Large intestine (tissue), 3 donors: Measurements from ENCODE around the gene HSH2D. TPM values are rescaled to one million over a fixed set of nuclear protein-coding genes. Genes with fewer than 3 reads are reported as not detected.
A peak's percentile ranks its signal among the peaks of the same experiment; 100 is the strongest.
"Not testable (repeated sequence)": the region's sequence is repeated elsewhere in the genome, so short reads cannot be mapped to it uniquely, and the experiment has no call there.

ENCODE experiments used
- DNase-seq, 2 donors: peaks; one replicate each; pipeline versions ENCODE4 v3.0.0 to v3.0.0-alpha.2; 2013
- H3K27ac ChIP-seq: one replicate; pipeline ENCODE4 v1.5.1; 2013; ENCODE audit warnings: low read length
- H3K27me3 ChIP-seq: 2 replicates; pipeline ENCODE4 v1.6.1; 2013; ENCODE audit warnings: low read length; ENCODE audit not compliant: control insufficient read depth, insufficient read depth
- H3K36me3 ChIP-seq: 2 replicates; pipeline ENCODE4 v1.6.1; 2013; ENCODE audit warnings: low read length; ENCODE audit not compliant: control insufficient read depth, insufficient read depth
- H3K4me1 ChIP-seq: one replicate; pipeline ENCODE4 v1.6.1; 2013; ENCODE audit warnings: low read length; ENCODE audit not compliant: control insufficient read depth, insufficient read depth
- H3K4me3 ChIP-seq: one replicate; pipeline ENCODE4 v1.5.1; 2013; ENCODE audit warnings: low read length
- H3K9me3 ChIP-seq: one replicate; pipeline ENCODE4 v1.6.1; 2013; ENCODE audit warnings: mild to moderate bottlenecking, low read depth, low read length, moderate library complexity; ENCODE audit not compliant: control insufficient read depth
- WGBS: methylation state at CpG from one replicate; pipeline ENCODE4 v1.1.5; 2013; ENCODE audit warnings: low lambda C conversion rate; ENCODE audit not compliant: insufficient coverage; 5-methylcytosine and 5-hydroxymethylcytosine counted together
- polyA plus RNA-seq: library from polyadenylated mRNA; unstranded; fragments of 120-200 nt; gene quantifications from one replicate; pipeline ENCODE4 v1.2.1, GENCODE V29; 2013

The HSH2D gene
- polyA plus RNA-seq, 1 donor: 15.4 TPM

GRCh38 chr19:16168465-16169081 lies 25.1 kb downstream of the HSH2D start:
- WGBS: no CpG with 5 or more reads among the region's 2 CpGs
- H3K27me3 ChIP-seq: no peaks in the 10 kb centered on the region
- no peak overlapping the region for H3K4me3 ChIP-seq
- DNase-seq: no peak
- no peaks in the 10 kb centered on the region for H3K36me3 ChIP-seq
- no peak overlapping the region for H3K27ac ChIP-seq
- no peaks in the 10 kb centered on the region for H3K4me1 ChIP-seq
- H3K9me3 ChIP-seq: no peaks in the 10 kb centered on the region

GRCh38 chr19:16170134-16170533 lies 26.6 kb downstream of the HSH2D start:
- WGBS: no CpG with 5 or more reads among the region's 1 CpG
- H3K9me3 ChIP-seq: peaks cover under 1% of the 10 kb centered on the region
- no peak overlapping the region for H3K4me3 ChIP-seq
- H3K36me3 ChIP-seq: no peaks in the 10 kb centered on the region
- no peaks in the 10 kb centered on the region for H3K4me1 ChIP-seq
- DNase-seq: no peak
- no peak overlapping the region for H3K27ac ChIP-seq
- no peaks in the 10 kb centered on the region for H3K27me3 ChIP-seq

- no peak overlapping the region for H3K4me3 ChIP-seq
- H3K36me3 ChIP-seq: no peaks in the 10 kb centered on the region
- H3K4me1 ChIP-seq: no peaks in the 10 kb centered on the region
- H3K27me3 ChIP-seq: no peaks in the 10 kb centered on the region
- peaks cover 6% of the 10 kb centered on the region for H3K9me3 ChIP-seq
- H3K27ac ChIP-seq: no peak overlapping the region
- DNase-seq: no peak
- 100% methylated on average over 1 of the region's 2 CpGs for WGBS
These were observed 32.5 kb downstream of the HSH2D start for GRCh38 chr19:16175954-16176353.

GRCh38 chr19:16178866-16179265 lies 35.4 kb downstream of the HSH2D start:
- DNase-seq, H3K9me3 ChIP-seq: not testable (repeated sequence)
- no CpG with 5 or more reads among the region's 5 CpGs for WGBS

GRCh38 chr19:16180611-16181010 lies 37.1 kb downstream of the HSH2D start:
- Histone ChIP-seq H3K27me3 (no peaks in the 10 kb centered on the region), H3K4me3 (no peak overlapping the region), H3K27ac (no peak overlapping the region), H3K4me1 (peaks cover 3% of the 10 kb centered on the region), H3K36me3 (no peaks in the 10 kb centered on the region), H3K9me3 (peaks cover under 1% of the 10 kb centered on the region)
- no peak for DNase-seq
- WGBS: no CpG with 5 or more reads among the region's 4 CpGs

More at GRCh38 chr19:16178866-16179265, 35.4 kb downstream of the HSH2D start:
- not testable (repeated sequence) for H3K36me3 ChIP-seq, H3K4me3 ChIP-seq, H3K4me1 ChIP-seq, H3K27ac ChIP-seq, H3K27me3 ChIP-seq

GRCh38 chr19:16184665-16185122 lies 41.2 kb downstream of the HSH2D start:
- Histone ChIP-seq H3K36me3 (peaks cover 18% of the 10 kb centered on the region), H3K4me3 (peak overlapping the region; percentile 100), H3K4me1 (peaks cover 6% of the 10 kb centered on the region), H3K27me3 (no peaks in the 10 kb centered on the region), H3K9me3 (no peaks in the 10 kb centered on the region), H3K27ac (peak overlapping the region; percentile 53)
- no peak for DNase-seq
- WGBS: 100% methylated on average over 1 of the region's 18 CpGs

GRCh38 chr19:16185123-16185767 lies 41.8 kb downstream of the HSH2D start, which contains the start of gene FAM32A:
FAM32A (plus strand) TSS chr19:16185410; CDS start chr19:16185443, 33 bp downstream.
- no peaks in the 10 kb centered on the region for H3K27me3 ChIP-seq
- H3K36me3 ChIP-seq: peaks cover 24% of the 10 kb centered on the region
- WGBS: 0% methylated on average over 2 of the region's 39 CpGs
- H3K9me3 ChIP-seq: no peaks in the 10 kb centered on the region
- H3K4me1 ChIP-seq: peaks cover 6% of the 10 kb centered on the region
- peak within 1 kb of the TSS; percentile 89 for H3K27ac ChIP-seq
- H3K4me3 ChIP-seq: peak within 1 kb of the TSS; percentile 100
- peak; percentile 99 for DNase-seq

GRCh38 chr19:16185768-16186123 lies 42.3 kb downstream of the HSH2D start:
- H3K4me3 ChIP-seq: peak overlapping the region; percentile 100
- peaks cover 29% of the 10 kb centered on the region for H3K36me3 ChIP-seq
- H3K27me3 ChIP-seq: no peaks in the 10 kb centered on the region
- no CpG with 5 or more reads among the region's 20 CpGs for WGBS
- H3K9me3 ChIP-seq: no peaks in the 10 kb centered on the region
- H3K4me1 ChIP-seq: peaks cover 6% of the 10 kb centered on the region
- DNase-seq: peak; percentile 18 to 43
- peak overlapping the region; percentile 89 for H3K27ac ChIP-seq

- Histone ChIP-seq H3K27ac (no peak overlapping the region), H3K27me3 (no peaks in the 10 kb centered on the region), H3K4me1 (peaks cover 6% of the 10 kb centered on the region), H3K9me3 (no peaks in the 10 kb centered on the region), H3K36me3 (peaks cover 48% of the 10 kb centered on the region), H3K4me3 (no peak overlapping the region)
- no peak for DNase-seq
- no CpG with 5 or more reads among the region's 3 CpGs for WGBS
These were observed 45.0 kb downstream of the HSH2D start for GRCh38 chr19:16188521-16188920.

GRCh38 chr19:16190198-16190597 lies 46.7 kb downstream of the HSH2D start:
- Histone ChIP-seq H3K27ac (no peak overlapping the region), H3K4me3 (no peak overlapping the region), H3K36me3 (peaks cover 50% of the 10 kb centered on the region), H3K27me3 (no peaks in the 10 kb centered on the region), H3K4me1 (peaks cover 3% of the 10 kb centered on the region), H3K9me3 (no peaks in the 10 kb centered on the region)
- no CpG with 5 or more reads among the region's 6 CpGs for WGBS
- DNase-seq: no peak
